ENCODE data around the gene WBP2.
"Not testable (repeated sequence)": the region's sequence is repeated elsewhere in the genome, so short reads cannot be mapped to it uniquely, and the experiment has no call there.

Gene WBP2

GRCh38 chr17:75812096-75813013 lies 42.8 kb downstream of the WBP2 start:
- H3K4me1 ChIP-seq (ENCODE audit: control insufficient read depth, insufficient read depth, low read length), result peaks cover 6% of the 10 kb centered on the region
- peaks cover 41 to 56% of the 10 kb centered on the region in 2 donors for H3K36me3 ChIP-seq (ENCODE audit: control insufficient read depth in 2 of 2, insufficient read depth in 2 of 2, low read length in 2 of 2)
- H3K9ac ChIP-seq (ENCODE audit: low read length in 2 of 2), result no peak overlapping the region
- no peak overlapping the region for H3K27ac ChIP-seq (ENCODE audit: low read length)
- no peaks in the 10 kb centered on the region for H3K9me3 ChIP-seq (ENCODE audit: control insufficient read depth in 2 of 2, low read length in 2 of 2)
- no peaks in the 10 kb centered on the region for H3K27me3 ChIP-seq (ENCODE audit: control insufficient read depth in 1 of 2, insufficient read depth in 2 of 2, low read length in 2 of 2)
- no peak overlapping the region for H3K4me3 ChIP-seq (ENCODE audit: low read length in 2 of 2)

- Histone ChIP-seq H3K36me3 (ENCODE audit: control insufficient read depth in 2 of 2, insufficient read depth in 2 of 2, low read length in 2 of 2) (peaks cover 31 to 45% of the 10 kb centered on the region in 2 donors), H3K27me3 (ENCODE audit: control insufficient read depth in 1 of 2, insufficient read depth in 2 of 2, low read length in 2 of 2) (no peaks in the 10 kb centered on the region), H3K4me1 (ENCODE audit: control insufficient read depth, insufficient read depth, low read length) (peaks cover 6% of the 10 kb centered on the region), H3K27ac (ENCODE audit: low read length) (no peak overlapping the region), H3K9me3 (ENCODE audit: control insufficient read depth in 2 of 2, low read length in 2 of 2) (no peaks in the 10 kb centered on the region), H3K9ac (ENCODE audit: low read length in 2 of 2) (no peak overlapping the region), H3K4me3 (ENCODE audit: low read length in 2 of 2) (no peak overlapping the region)
Measured at GRCh38 chr17:75811174-75811573, 44.0 kb downstream of the WBP2 start.

- H3K27me3 ChIP-seq (ENCODE audit: control insufficient read depth in 1 of 2, insufficient read depth in 2 of 2, low read length in 2 of 2); H3K4me1 ChIP-seq (ENCODE audit: control insufficient read depth, insufficient read depth, low read length); H3K9ac ChIP-seq (ENCODE audit: low read length in 2 of 2); H3K27ac ChIP-seq (ENCODE audit: low read length); H3K4me3 ChIP-seq (ENCODE audit: low read length in 2 of 2); H3K9me3 ChIP-seq (ENCODE audit: control insufficient read depth in 2 of 2, low read length in 2 of 2): not testable (repeated sequence)
- H3K36me3 ChIP-seq (ENCODE audit: control insufficient read depth in 2 of 2, insufficient read depth in 2 of 2, low read length in 2 of 2), result peaks cover 31 to 44% of the 10 kb centered on the region in 2 donors
Measured at GRCh38 chr17:75810756-75811155, 44.4 kb downstream of the WBP2 start.

GRCh38 chr17:75810216-75810615 lies 44.9 kb downstream of the WBP2 start:
- Histone ChIP-seq H3K4me1 (ENCODE audit: control insufficient read depth, insufficient read depth, low read length) (peaks cover 6% of the 10 kb centered on the region), H3K27me3 (ENCODE audit: control insufficient read depth in 1 of 2, insufficient read depth in 2 of 2, low read length in 2 of 2) (no peaks in the 10 kb centered on the region), H3K27ac (ENCODE audit: low read length) (no peak overlapping the region), H3K36me3 (ENCODE audit: control insufficient read depth in 2 of 2, insufficient read depth in 2 of 2, low read length in 2 of 2) (peaks cover 28 to 42% of the 10 kb centered on the region in 2 donors), H3K4me3 (ENCODE audit: low read length in 2 of 2) (no peak overlapping the region), H3K9me3 (ENCODE audit: control insufficient read depth in 2 of 2, low read length in 2 of 2) (no peaks in the 10 kb centered on the region), H3K9ac (ENCODE audit: low read length in 2 of 2) (no peak overlapping the region)

- Histone ChIP-seq H3K4me1 (ENCODE audit: control insufficient read depth, insufficient read depth, low read length) (peaks cover 6% of the 10 kb centered on the region), H3K27me3 (ENCODE audit: control insufficient read depth in 1 of 2, insufficient read depth in 2 of 2, low read length in 2 of 2) (no peaks in the 10 kb centered on the region), H3K27ac (ENCODE audit: low read length) (no peak overlapping the region), H3K36me3 (ENCODE audit: control insufficient read depth in 2 of 2, insufficient read depth in 2 of 2, low read length in 2 of 2) (peaks cover 28 to 37% of the 10 kb centered on the region in 2 donors), H3K9ac (ENCODE audit: low read length in 2 of 2) (no peak overlapping the region), H3K9me3 (ENCODE audit: control insufficient read depth in 2 of 2, low read length in 2 of 2) (no peaks in the 10 kb centered on the region), H3K4me3 (ENCODE audit: low read length in 2 of 2) (no peak overlapping the region)
Measured at GRCh38 chr17:75809631-75810111, 45.5 kb downstream of the WBP2 start.

GRCh38 chr17:75808905-75809621 lies 46.1 kb downstream of the WBP2 start:
- Histone ChIP-seq H3K9me3 (ENCODE audit: control insufficient read depth in 2 of 2, low read length in 2 of 2) (no peaks in the 10 kb centered on the region), H3K9ac (ENCODE audit: low read length in 2 of 2) (no peak overlapping the region), H3K27ac (ENCODE audit: low read length) (peak overlapping the region; percentile 31), H3K4me3 (ENCODE audit: low read length in 2 of 2) (no peak overlapping the region), H3K27me3 (ENCODE audit: control insufficient read depth in 1 of 2, insufficient read depth in 2 of 2, low read length in 2 of 2) (no peaks in the 10 kb centered on the region), H3K4me1 (ENCODE audit: control insufficient read depth, insufficient read depth, low read length) (peaks cover 6% of the 10 kb centered on the region), H3K36me3 (ENCODE audit: control insufficient read depth in 2 of 2, insufficient read depth in 2 of 2, low read length in 2 of 2) (peaks cover 27 to 34% of the 10 kb centered on the region in 2 donors)

GRCh38 chr17:75808549-75808904 lies 46.6 kb downstream of the WBP2 start:
- Histone ChIP-seq H3K9me3 (ENCODE audit: control insufficient read depth in 2 of 2, low read length in 2 of 2) (no peaks in the 10 kb centered on the region), H3K4me1 (ENCODE audit: control insufficient read depth, insufficient read depth, low read length) (peaks cover 6% of the 10 kb centered on the region), H3K4me3 (ENCODE audit: low read length in 2 of 2) (no peak overlapping the region), H3K27me3 (ENCODE audit: control insufficient read depth in 1 of 2, insufficient read depth in 2 of 2, low read length in 2 of 2) (no peaks in the 10 kb centered on the region), H3K36me3 (ENCODE audit: control insufficient read depth in 2 of 2, insufficient read depth in 2 of 2, low read length in 2 of 2) (peaks cover 21 to 29% of the 10 kb centered on the region in 2 donors), H3K27ac (ENCODE audit: low read length) (peak overlapping the region; percentile 31), H3K9ac (ENCODE audit: low read length in 2 of 2) (no peak overlapping the region)

GRCh38 chr17:75807861-75808260 lies 47.3 kb downstream of the WBP2 start:
- no peaks in the 10 kb centered on the region for H3K27me3 ChIP-seq (ENCODE audit: control insufficient read depth in 1 of 2, insufficient read depth in 2 of 2, low read length in 2 of 2)
- peaks cover 15 to 22% of the 10 kb centered on the region in 2 donors for H3K36me3 ChIP-seq (ENCODE audit: control insufficient read depth in 2 of 2, insufficient read depth in 2 of 2, low read length in 2 of 2)
- H3K4me3 ChIP-seq (ENCODE audit: low read length in 2 of 2), result no peak overlapping the region
- H3K9ac ChIP-seq (ENCODE audit: low read length in 2 of 2), result no peak overlapping the region
- peaks cover 6% of the 10 kb centered on the region for H3K4me1 ChIP-seq (ENCODE audit: control insufficient read depth, insufficient read depth, low read length)
- no peaks in the 10 kb centered on the region for H3K9me3 ChIP-seq (ENCODE audit: control insufficient read depth in 2 of 2, low read length in 2 of 2)
- no peak overlapping the region for H3K27ac ChIP-seq (ENCODE audit: low read length)

GRCh38 chr17:75806822-75807500 lies 48.2 kb downstream of the WBP2 start:
- Histone ChIP-seq H3K4me3 (ENCODE audit: low read length in 2 of 2) (no peak overlapping the region), H3K9ac (ENCODE audit: low read length in 2 of 2) (no peak overlapping the region), H3K27me3 (ENCODE audit: control insufficient read depth in 1 of 2, insufficient read depth in 2 of 2, low read length in 2 of 2) (no peaks in the 10 kb centered on the region), H3K9me3 (ENCODE audit: control insufficient read depth in 2 of 2, low read length in 2 of 2) (no peaks in the 10 kb centered on the region), H3K27ac (ENCODE audit: low read length) (no peak overlapping the region), H3K4me1 (ENCODE audit: control insufficient read depth, insufficient read depth, low read length) (peaks cover 6% of the 10 kb centered on the region), H3K36me3 (ENCODE audit: control insufficient read depth in 2 of 2, insufficient read depth in 2 of 2, low read length in 2 of 2) (peaks cover 6 to 13% of the 10 kb centered on the region in 2 donors)

GRCh38 chr17:75803883-75804282 lies 51.3 kb downstream of the WBP2 start:
- H3K27ac ChIP-seq (ENCODE audit: low read length), result no peak overlapping the region
- H3K36me3 ChIP-seq (ENCODE audit: control insufficient read depth in 2 of 2, insufficient read depth in 2 of 2, low read length in 2 of 2), result peaks cover 6 to 11% of the 10 kb centered on the region in 2 donors
- H3K4me1 ChIP-seq (ENCODE audit: control insufficient read depth, insufficient read depth, low read length), result no peaks in the 10 kb centered on the region
- H3K9me3 ChIP-seq (ENCODE audit: control insufficient read depth in 2 of 2, low read length in 2 of 2), result no peaks in the 10 kb centered on the region
- no peak overlapping the region for H3K9ac ChIP-seq (ENCODE audit: low read length in 2 of 2)
- H3K4me3 ChIP-seq (ENCODE audit: low read length in 2 of 2), result no peak overlapping the region
- H3K27me3 ChIP-seq (ENCODE audit: control insufficient read depth in 1 of 2, insufficient read depth in 2 of 2, low read length in 2 of 2), result no peaks in the 10 kb centered on the region
